ENCODE results near the gene BCL6B.

Gene BCL6B

GRCh38 chr17:7068268-7068667 lies 45.4 kb downstream of the BCL6B start:
- DNase-seq: no peak
- peaks cover 9% of the 10 kb centered on the region for H3K9me3 ChIP-seq (ENCODE audit: severe bottlenecking)
- no peaks in the 10 kb centered on the region for H3K36me3 ChIP-seq

GRCh38 chr17:7070712-7071111 lies 47.9 kb downstream of the BCL6B start:
- TF ChIP-seq CTCF (IDR thresholded peaks at IDR 0.05; ENCODE audit: low read depth, low read length): no peak

More at GRCh38 chr17:7068268-7068667, 45.4 kb downstream of the BCL6B start:
- H3K27ac ChIP-seq: no peak overlapping the region
- no peaks in the 10 kb centered on the region for H3K27me3 ChIP-seq (ENCODE audit: insufficient read depth, low read depth, severe bottlenecking)
- TF ChIP-seq CTCF (IDR thresholded peaks at IDR 0.05; ENCODE audit: low read depth, low read length): no peak
- no peak overlapping the region for H3K4me3 ChIP-seq (ENCODE audit: low read depth, low read length)

GRCh38 chr17:7072406-7072805 lies 49.6 kb downstream of the BCL6B start:
- Histone ChIP-seq H3K27ac (no peak overlapping the region), H3K36me3 (no peaks in the 10 kb centered on the region), H3K9me3 (ENCODE audit: severe bottlenecking) (peaks cover 8% of the 10 kb centered on the region), H3K27me3 (ENCODE audit: insufficient read depth, low read depth, severe bottlenecking) (no peaks in the 10 kb centered on the region), H3K4me3 (ENCODE audit: low read depth, low read length) (no peak overlapping the region)
- DNase-seq: no peak
- no peak for TF ChIP-seq CTCF (IDR thresholded peaks at IDR 0.05; ENCODE audit: low read depth, low read length)

More at GRCh38 chr17:7070712-7071111, 47.9 kb downstream of the BCL6B start:
- H3K4me3 ChIP-seq (ENCODE audit: low read depth, low read length): no peak overlapping the region
- H3K27ac ChIP-seq: no peak overlapping the region
- no peaks in the 10 kb centered on the region for H3K36me3 ChIP-seq
- no peaks in the 10 kb centered on the region for H3K27me3 ChIP-seq (ENCODE audit: insufficient read depth, low read depth, severe bottlenecking)
- peaks cover 9% of the 10 kb centered on the region for H3K9me3 ChIP-seq (ENCODE audit: severe bottlenecking)
- no peak for DNase-seq

- H3K9me3 ChIP-seq (ENCODE audit: severe bottlenecking): peaks cover 1% of the 10 kb centered on the region
- no peak for DNase-seq
- no peaks in the 10 kb centered on the region for H3K36me3 ChIP-seq
- H3K4me3 ChIP-seq (ENCODE audit: low read depth, low read length): no peak overlapping the region
- H3K27ac ChIP-seq: no peak overlapping the region
- no peak for TF ChIP-seq CTCF (IDR thresholded peaks at IDR 0.05; ENCODE audit: low read depth, low read length)
- no peaks in the 10 kb centered on the region for H3K27me3 ChIP-seq (ENCODE audit: insufficient read depth, low read depth, severe bottlenecking)
Observed at GRCh38 chr17:7074931-7075330, 52.1 kb downstream of the BCL6B start.

GRCh38 chr17:7077911-7078546 lies 55.2 kb downstream of the BCL6B start:
- H3K27ac ChIP-seq: no peak overlapping the region
- no peaks in the 10 kb centered on the region for H3K36me3 ChIP-seq
- no peak for TF ChIP-seq CTCF (IDR thresholded peaks at IDR 0.05; ENCODE audit: low read depth, low read length)
- peaks cover 6% of the 10 kb centered on the region for H3K9me3 ChIP-seq (ENCODE audit: severe bottlenecking)
- no peak for DNase-seq
- no peaks in the 10 kb centered on the region for H3K27me3 ChIP-seq (ENCODE audit: insufficient read depth, low read depth, severe bottlenecking)
- H3K4me3 ChIP-seq (ENCODE audit: low read depth, low read length): no peak overlapping the region

GRCh38 chr17:7078711-7079110 lies 55.9 kb downstream of the BCL6B start:
- no peak for TF ChIP-seq CTCF (IDR thresholded peaks at IDR 0.05; ENCODE audit: low read depth, low read length)
- H3K27ac ChIP-seq: no peak overlapping the region
- H3K36me3 ChIP-seq: no peaks in the 10 kb centered on the region

More at GRCh38 chr17:7078711-7079110, 55.9 kb downstream of the BCL6B start:
- H3K27me3 ChIP-seq (ENCODE audit: insufficient read depth, low read depth, severe bottlenecking): no peaks in the 10 kb centered on the region
- DNase-seq: no peak
- H3K4me3 ChIP-seq (ENCODE audit: low read depth, low read length): no peak overlapping the region
- H3K9me3 ChIP-seq (ENCODE audit: severe bottlenecking): peaks cover 6% of the 10 kb centered on the region

All from WERI-Rb-1 (cell line).